ENCODE measurements around the gene CBX5.

DNA sequence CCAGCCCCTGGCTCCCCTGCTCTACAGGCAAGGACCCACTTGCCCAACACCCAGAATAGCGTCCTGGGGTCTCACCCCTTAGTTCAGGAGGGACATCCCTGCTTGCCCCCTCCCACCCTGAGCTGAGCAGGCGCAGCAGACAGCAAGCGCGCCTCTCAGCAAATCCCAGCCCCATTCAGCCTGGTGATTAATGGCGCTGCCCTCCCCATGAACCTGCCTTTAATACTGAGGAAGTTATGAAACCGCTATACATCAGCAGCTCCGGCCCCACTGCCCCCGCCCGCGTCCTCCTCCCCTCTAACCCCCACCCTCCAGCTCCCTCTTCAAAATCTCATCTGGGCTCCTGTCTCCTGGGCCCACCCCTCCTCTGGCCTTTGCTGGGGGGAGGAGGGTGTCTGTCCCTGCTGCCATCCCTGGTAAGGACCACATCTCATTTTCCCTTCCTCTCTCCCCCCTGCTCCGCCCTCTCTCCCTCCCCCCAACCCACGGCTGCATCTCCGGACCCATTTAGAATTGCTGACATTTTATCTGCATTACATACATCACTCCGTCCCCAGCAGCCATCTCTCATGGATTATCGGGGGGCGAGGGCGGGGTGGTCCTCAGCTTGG, 84.1 kb downstream of the CBX5 start:
- TF ChIP-seq, protein P1, sequence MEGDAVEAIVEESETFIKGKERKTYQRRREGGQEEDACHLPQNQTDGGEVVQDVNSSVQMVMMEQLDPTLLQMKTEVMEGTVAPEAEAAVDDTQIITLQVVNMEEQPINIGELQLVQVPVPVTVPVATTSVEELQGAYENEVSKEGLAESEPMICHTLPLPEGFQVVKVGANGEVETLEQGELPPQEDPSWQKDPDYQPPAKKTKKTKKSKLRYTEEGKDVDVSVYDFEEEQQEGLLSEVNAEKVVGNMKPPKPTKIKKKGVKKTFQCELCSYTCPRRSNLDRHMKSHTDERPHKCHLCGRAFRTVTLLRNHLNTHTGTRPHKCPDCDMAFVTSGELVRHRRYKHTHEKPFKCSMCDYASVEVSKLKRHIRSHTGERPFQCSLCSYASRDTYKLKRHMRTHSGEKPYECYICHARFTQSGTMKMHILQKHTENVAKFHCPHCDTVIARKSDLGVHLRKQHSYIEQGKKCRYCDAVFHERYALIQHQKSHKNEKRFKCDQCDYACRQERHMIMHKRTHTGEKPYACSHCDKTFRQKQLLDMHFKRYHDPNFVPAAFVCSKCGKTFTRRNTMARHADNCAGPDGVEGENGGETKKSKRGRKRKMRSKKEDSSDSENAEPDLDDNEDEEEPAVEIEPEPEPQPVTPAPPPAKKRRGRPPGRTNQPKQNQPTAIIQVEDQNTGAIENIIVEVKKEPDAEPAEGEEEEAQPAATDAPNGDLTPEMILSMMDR (IDR thresholded peaks at IDR 0.05; ENCODE audit: insufficient read depth, low read depth, low read length), result no peak
- no peak for TF ChIP-seq EZH2 (IDR thresholded peaks at IDR 0.05; ENCODE audit: insufficient read depth, low read length)

All from astrocyte (in vitro differentiated cells and primary cell).